Measurements from ENCODE around the gene RAB35. TPM values are rescaled to one million over a fixed set of nuclear protein-coding genes. Genes with fewer than 3 reads are reported as not detected.
"Not testable (repeated sequence)": the region's sequence is repeated elsewhere in the genome, so short reads cannot be mapped to it uniquely, and the experiment has no call there.

RAB35 gene
- total RNA-seq, 1 experiment from 2014 or later, result 43.5 TPM

DNA sequence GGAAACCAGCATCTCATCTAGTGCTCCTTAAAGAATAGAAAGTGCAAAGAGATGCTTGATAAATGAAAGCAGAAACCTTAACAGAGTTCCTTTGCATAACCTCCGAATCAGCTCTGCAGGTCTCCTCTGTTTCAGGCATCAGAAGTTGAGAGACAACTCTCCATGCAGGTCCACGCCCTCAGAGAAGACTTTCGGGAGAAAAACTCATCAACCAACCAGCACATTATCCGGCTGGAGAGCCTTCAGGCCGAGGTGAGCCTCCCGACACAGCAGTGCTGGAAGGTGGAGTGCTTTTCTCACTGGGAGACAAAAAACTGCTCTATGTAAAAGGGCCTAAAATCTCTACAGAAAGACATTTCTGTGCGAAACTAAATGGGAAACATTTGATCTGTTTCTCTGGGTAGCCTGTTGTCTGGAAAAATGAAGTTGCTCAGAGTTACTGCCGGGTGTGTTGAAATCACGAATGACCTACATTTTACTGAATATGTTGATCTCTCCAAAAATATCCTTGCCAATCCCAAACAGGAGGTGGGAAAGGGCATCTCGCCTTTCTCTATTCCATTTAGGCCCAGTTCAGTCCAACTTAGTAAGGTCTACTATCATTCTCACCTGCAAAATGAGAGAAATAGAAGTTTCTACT is 54.9 kb downstream of the RAB35 start:
- DNase-seq (ENCODE audit: low read depth), result no peak

DNA sequence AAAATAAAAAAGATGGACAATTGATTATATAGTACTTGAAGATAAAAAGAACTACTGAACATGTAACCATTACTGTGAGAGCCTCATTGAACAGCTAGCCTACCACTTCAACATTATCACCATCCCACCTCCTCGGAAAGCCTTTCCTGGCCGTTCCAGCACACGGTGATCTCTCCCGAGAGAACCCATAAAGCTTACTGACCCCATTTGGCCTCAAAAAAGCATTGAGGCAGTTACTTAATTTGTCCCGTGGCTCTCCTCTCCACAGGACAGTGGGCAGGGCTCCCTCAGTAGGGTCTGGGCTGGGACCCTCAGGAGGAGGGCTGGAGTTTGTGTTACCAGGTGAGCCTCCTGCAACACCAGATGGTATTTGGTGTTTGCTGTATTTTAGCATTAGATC is 55.8 kb downstream of the RAB35 start:
- no peak for DNase-seq (ENCODE audit: low read depth)

DNA sequence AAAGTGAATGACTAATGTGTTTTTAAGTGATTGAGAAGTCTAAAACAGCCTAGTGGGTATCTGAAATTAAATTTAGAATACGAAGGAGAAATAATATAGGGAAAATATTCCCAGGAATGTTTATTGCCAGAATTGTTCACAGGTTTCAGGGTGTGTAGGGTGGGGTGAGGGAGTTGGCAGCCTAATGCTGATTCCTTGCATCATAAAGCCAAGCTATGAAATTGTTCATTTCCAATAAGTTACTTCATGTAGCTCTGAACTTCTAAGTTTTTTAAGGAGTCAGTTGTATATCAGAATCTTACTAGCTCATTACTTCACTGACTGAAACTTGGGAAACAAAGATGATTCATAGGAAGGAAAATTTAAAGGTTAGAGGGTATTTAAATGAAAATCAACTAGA is 56.4 kb downstream of the RAB35 start:
- no peak for DNase-seq (ENCODE audit: low read depth)

DNA sequence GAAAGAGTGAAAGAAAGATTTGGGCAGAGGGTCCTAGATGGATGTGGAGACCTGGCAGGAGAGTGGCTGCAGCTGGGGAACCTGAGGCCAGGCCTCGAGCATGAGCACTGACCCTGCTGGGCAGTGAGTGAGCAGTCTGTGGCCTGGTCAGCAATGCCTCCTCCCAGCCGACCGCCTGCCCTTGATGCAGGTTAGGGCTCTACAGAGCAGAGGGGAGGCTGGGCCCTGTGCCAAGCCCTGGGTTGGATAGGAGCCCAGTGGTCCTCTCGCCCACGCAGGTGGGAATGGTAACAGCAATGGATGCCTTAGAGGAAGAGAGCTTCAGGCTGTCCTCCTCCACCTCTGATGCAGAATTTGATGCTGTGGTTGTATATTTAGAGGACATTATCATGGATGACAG is 59.8 kb downstream of the RAB35 start:
- no peak for DNase-seq (ENCODE audit: low read depth)

DNA sequence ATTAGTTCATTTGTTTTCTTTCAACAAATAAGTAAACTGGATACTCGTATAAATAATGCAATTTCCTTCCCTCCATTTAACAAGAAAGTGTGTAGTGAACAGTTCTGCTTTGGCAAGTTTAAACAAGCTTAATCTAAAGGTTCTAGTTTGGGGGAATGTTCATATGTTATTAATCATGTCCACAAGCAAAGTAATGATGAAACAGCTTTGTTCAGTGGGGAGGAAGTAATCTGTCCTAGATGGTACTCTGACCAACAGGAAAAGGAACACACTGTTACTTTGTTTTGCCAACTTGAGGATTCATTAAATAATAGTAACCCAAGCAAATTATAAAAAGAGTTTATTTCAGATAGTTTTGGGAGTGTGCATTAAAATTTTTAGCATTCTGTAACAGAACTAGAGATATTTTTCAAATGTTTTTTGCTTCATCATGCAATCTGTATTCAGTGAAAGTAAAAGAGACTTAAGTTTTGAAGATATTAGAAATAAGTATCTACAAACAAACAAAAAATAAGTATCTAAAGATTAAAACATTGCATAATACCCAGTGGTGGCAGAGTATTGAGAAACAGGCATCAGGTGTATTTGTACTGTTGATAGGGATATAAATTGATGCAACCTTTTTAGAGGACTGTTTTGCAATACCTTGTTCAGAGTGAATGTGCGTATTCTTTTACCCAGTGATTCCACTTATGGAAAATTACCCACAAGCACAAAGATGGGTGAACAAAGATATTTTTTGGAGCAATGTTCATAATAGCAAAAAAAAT is 61.1 kb downstream of the RAB35 start:
- no peak for DNase-seq (ENCODE audit: low read depth)

DNA sequence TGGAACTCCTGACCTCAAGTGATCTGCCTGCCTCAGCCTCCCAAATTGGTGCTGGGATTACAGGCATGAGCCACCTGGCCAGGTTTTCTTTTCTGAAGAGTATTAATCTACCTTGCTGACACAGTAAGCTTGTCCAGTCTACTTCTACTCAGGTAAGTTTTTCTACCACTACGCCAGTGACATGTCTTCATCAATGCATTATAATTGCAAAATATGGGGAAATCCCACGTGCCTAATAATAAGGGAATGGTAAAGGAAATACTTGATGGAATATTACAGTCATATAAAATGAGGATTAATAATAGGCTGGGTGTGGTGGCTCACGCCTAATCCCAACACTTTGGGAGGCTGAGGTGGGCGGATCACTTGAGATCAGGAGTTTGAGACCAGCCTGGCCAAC is 62.3 kb downstream of the RAB35 start:
- no peak for DNase-seq (ENCODE audit: low read depth)

DNA sequence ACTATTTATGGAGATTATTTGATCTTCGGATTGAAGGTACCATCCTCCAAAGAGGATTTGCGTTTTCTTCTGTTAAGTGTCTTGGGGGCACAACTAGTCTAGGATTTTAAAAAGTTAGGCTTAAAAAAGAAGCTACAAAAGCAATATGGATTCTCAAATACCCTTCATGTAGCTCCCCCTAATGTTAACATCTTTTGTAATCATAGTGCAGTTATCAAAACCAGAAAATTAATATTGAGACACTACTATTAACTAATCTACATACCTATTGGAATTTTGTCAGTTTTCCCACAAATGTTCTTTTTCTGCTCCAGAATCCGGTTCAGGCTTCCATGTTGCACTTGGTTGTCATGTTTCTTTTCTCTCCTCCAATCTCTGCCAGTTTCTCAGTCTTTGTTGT is 65.0 kb downstream of the RAB35 start:
- no peak for DNase-seq (ENCODE audit: low read depth)

DNA sequence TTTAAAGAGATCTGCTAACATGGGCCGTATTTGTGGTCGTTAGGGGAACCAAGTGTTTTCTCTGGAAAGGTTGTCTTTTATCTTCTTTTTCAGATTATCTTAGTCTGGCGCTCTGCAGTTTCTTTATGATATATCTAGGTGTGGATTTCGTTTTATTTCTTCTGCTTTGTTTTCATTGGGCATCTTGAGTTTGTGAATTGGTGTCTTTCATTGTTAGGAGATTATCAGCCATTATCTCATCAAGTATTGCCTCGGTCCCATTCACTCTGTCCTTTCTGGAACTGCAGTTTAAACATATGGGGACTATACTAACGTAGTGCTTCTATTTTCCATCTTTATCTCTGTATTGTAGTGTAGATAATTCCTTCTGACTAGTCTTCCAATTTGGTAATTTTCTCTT is 67.1 kb downstream of the RAB35 start:
- DNase-seq (ENCODE audit: low read depth), result no peak

DNA sequence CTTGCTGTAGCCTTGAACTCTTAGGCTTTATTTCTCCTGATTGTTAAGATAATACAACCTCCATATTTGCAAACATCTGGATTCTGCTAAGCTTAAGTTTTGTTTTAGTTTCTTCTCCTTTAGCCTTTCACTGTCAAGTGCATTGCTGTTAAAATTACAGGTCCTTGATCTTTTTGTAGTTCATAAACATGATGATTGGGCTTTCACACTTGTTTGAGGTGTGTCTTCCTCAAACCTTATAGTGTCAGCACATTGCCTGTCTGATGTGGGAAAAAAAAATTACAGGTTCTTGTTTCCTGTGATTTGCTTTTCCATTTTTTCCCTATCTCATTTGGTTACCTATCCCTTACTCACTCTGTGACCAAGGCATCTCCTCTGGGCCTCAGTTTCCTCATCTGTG is 68.3 kb downstream of the RAB35 start:
- DNase-seq (ENCODE audit: low read depth), result no peak

DNA sequence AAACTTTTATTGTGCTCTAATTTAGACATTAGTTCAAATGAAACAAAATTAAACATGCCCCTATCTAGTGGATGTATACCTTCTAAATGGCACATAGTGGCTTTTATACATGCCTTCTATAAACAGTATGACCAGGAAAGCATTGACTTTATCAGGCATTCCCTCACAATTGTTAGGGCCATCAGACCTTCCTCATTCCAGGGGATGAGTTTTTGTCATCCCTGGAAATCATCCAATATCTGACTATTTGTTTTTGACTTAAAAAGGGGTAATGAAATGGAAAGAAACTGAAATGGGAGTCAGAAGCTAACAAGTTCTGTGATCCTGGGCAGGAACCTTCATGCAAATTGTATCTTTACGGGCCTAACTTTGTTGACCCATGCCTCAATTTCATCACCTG is 69.5 kb downstream of the RAB35 start:
- DNase-seq (ENCODE audit: low read depth), result no peak

DNA sequence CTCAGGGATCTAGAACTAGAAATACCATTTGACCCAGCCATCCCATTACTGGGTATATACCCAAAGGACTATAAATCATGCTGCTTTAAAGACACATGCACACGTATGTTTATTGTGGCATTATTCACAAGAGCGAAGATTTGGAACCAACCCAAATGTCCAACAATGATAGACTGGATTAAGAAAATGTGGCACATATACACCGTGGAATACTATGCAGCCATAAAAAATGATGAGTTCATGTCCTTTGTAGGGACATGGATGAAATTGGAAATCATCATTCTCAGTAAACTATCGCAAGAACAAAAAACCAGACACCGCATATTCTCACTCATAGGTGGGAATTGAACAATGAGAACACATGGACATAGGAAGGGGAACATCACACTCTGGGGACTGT is 71.2 kb downstream of the RAB35 start:
- DNase-seq (ENCODE audit: low read depth), result not testable (repeated sequence)

Other genes with a start within 250 kb of the RAB35 start
- 42.6 and 54.0 TPM in 2 replicates for gene CIT, start 239.4 kb downstream of the RAB35 start, total RNA-seq (2014; rRNA removed)
- gene BICDL1, start 127.5 kb downstream of the RAB35 start, total RNA-seq (2014; rRNA removed), result not detected in 2 replicates
- gene GCN1, start 78.0 kb upstream of the RAB35 start, total RNA-seq (2014; rRNA removed), result 66.6 and 71.0 TPM in 2 replicates
- gene RPLP0, start 84.4 kb upstream of the RAB35 start, total RNA-seq (2014; rRNA removed), result 3,359 and 3,689 TPM in 2 replicates
- gene PXN, start 149.0 kb upstream of the RAB35 start, total RNA-seq (2014; rRNA removed), result 152 and 159 TPM in 2 replicates
- not detected in 2 replicates for gene RNU4-2, start 175.2 kb upstream of the RAB35 start, total RNA-seq (2014; rRNA removed)
- under 0.01 TPM in 1 of 2 replicates, not detected in the other for gene RNU4-1, start 176.5 kb upstream of the RAB35 start, total RNA-seq (2014; rRNA removed)
- gene SIRT4, start 185.6 kb upstream of the RAB35 start, total RNA-seq (2014; rRNA removed), result 1.6 and 2.1 TPM in 2 replicates
- not detected in 2 replicates for gene PLA2G1B, start 211.0 kb upstream of the RAB35 start, total RNA-seq (2014; rRNA removed)

Data from LHCN-M2 (cell line).